Measurements from ENCODE around the gene KCNAB1.

KCNAB1 gene

DNA sequence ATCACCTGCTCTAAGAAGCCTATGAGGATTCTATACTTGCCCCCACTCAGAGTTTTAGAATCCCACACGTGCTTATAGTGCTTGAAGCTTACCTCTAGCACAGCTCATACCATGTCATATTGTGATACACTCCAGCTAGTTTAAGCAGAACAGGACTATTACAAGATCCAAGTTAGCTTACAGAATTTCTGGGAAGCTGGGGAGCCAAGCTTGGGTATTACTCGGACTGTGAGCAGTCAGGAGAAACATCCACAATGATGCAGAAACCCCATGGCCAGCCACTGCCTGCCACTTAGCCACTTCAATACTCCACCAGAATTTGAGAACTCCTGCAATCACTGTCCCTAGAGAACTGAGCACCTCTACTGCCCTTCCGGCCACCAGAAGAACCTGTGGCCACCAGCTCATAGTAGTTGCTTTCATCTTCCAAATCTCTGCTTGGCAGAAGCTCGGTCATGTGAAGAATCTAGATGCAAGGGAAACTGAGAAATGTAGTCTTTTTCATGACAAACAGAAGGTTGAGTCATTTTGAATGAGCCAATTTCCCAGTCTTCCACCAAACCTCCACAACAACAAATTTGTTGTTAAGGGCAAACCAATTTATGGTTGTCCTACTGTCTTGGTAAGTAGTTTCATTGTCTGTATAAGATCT is 462.3 kb downstream of the KCNAB1 start:
- no peak overlapping the region for H3K4me3 ChIP-seq (ENCODE audit: low read length)
- H3K9me3 ChIP-seq (ENCODE audit: insufficient read depth, low read depth, low read length), result no peaks in the 10 kb centered on the region
- no peak overlapping the region for H3K27ac ChIP-seq (ENCODE audit: low read depth, low read length)
- H3K4me1 ChIP-seq (ENCODE audit: insufficient read depth, low read length), result no peaks in the 10 kb centered on the region
- WGBS, result 89% methylated on average over 4 of the region's 4 CpGs
- no peaks in the 10 kb centered on the region for H3K36me3 ChIP-seq (ENCODE audit: insufficient read depth, low read length)
- H3K27me3 ChIP-seq (ENCODE audit: insufficient read depth, low read length), result no peaks in the 10 kb centered on the region
- H3K9ac ChIP-seq (ENCODE audit: low read depth, low read length), result no peak overlapping the region

- Histone ChIP-seq H3K27ac (ENCODE audit: low read depth, low read length) (no peak overlapping the region), H3K4me3 (ENCODE audit: low read length) (no peak overlapping the region)
These were observed 463.1 kb downstream of the KCNAB1 start for GRCh38 chr3:156583469-156583868.

DNA sequence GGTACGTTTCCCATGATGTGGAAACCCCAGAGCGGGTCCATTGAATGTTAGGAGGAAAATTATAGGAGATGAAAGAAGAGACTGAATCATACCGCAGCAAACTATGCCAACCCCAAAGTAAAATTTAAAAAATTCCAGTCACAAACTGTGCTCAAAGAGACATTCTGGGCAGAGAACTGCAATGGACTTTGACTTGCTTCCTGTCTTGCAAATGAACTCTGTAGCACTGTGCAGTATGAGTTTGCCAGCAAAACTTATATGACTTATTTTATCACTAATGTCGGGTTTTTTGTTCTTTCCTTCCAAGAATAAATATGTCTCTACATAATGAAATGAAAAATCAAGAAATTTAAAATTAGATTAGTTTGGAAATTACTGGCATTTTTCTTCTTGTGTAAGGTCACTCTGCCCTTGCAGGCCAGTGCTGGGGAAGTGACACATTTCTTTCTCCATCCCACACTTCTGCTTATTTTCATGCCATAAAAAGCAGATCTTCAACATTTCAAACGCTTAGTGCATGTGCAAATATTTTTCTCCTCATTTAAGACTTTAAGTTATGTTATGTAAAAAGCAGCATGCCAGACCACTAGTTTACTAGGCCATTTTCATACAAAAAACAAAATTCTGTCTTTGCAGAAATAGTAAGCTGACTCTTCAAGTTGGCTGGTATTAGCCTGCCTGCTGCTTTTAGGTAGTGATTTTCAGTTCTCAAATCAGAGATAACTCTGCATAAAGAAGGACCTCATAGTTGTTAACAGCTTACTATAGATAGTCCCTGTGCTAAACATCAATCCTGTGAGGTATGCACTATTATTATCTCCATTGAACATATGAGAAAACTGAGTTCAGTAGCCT is 466.8 kb downstream of the KCNAB1 start:
- Histone ChIP-seq H3K9ac (ENCODE audit: low read depth, low read length) (no peak overlapping the region), H3K36me3 (ENCODE audit: insufficient read depth, low read length) (no peaks in the 10 kb centered on the region), H3K4me3 (ENCODE audit: low read length) (no peak overlapping the region), H3K27ac (ENCODE audit: low read depth, low read length) (no peak overlapping the region), H3K27me3 (ENCODE audit: insufficient read depth, low read length) (no peaks in the 10 kb centered on the region), H3K4me1 (ENCODE audit: insufficient read depth, low read length) (no peaks in the 10 kb centered on the region), H3K9me3 (ENCODE audit: insufficient read depth, low read depth, low read length) (no peaks in the 10 kb centered on the region)
- WGBS, result 86% methylated on average over 4 of the region's 5 CpGs

More at GRCh38 chr3:156583469-156583868, 463.1 kb downstream of the KCNAB1 start:
- Histone ChIP-seq H3K4me1 (ENCODE audit: insufficient read depth, low read length) (no peaks in the 10 kb centered on the region), H3K27me3 (ENCODE audit: insufficient read depth, low read length) (no peaks in the 10 kb centered on the region), H3K9ac (ENCODE audit: low read depth, low read length) (no peak overlapping the region), H3K36me3 (ENCODE audit: insufficient read depth, low read length) (no peaks in the 10 kb centered on the region), H3K9me3 (ENCODE audit: insufficient read depth, low read depth, low read length) (no peaks in the 10 kb centered on the region)

- Histone ChIP-seq H3K4me3 (ENCODE audit: low read length) (no peak overlapping the region), H3K9me3 (ENCODE audit: insufficient read depth, low read depth, low read length) (no peaks in the 10 kb centered on the region), H3K27me3 (ENCODE audit: insufficient read depth, low read length) (no peaks in the 10 kb centered on the region), H3K27ac (ENCODE audit: low read depth, low read length) (no peak overlapping the region), H3K9ac (ENCODE audit: low read depth, low read length) (no peak overlapping the region), H3K4me1 (ENCODE audit: insufficient read depth, low read length) (no peaks in the 10 kb centered on the region), H3K36me3 (ENCODE audit: insufficient read depth, low read length) (no peaks in the 10 kb centered on the region)
- WGBS, result 6% methylated on average over 1 of the region's 1 CpG
These were observed 467.3 kb downstream of the KCNAB1 start for GRCh38 chr3:156587760-156588069.
